ENCODE measurements around the gene MLC1. TPM values are rescaled to one million over a fixed set of nuclear protein-coding genes. Genes with fewer than 3 reads are reported as not detected.
A peak's percentile ranks its signal among the peaks of the same experiment; 100 is the strongest.

Gene MLC1
- total RNA-seq (2021; ENCODE audit: unreplicated experiment) (not detected), Bru-seq, nascent RNA (not detected), BruChase-seq, experiment 1, labeled RNA remaining after a 2-hour chase (percentile 4 among the genes with signal in this experiment), BruChase-seq, experiment 2, labeled RNA remaining after a 6-hour chase (percentile 7 among the genes with signal in this experiment)
- not detected for polyA plus RNA-seq (2012; ENCODE audit: insufficient read length)
- long read RNA-seq = 0 reads

- H3K4me3 ChIP-seq (ENCODE audit: low read depth in 2 of 2, low read length in 2 of 2) = no peak within 1 kb of the TSS
- no peaks in the 10 kb centered on the region for H3K27me3 ChIP-seq (ENCODE audit: control insufficient read depth, insufficient read depth, low read length)
- no peaks in the 10 kb centered on the region for H3K4me1 ChIP-seq (ENCODE audit: control insufficient read depth, insufficient read depth, low read length)
- TF ChIP-seq CTCF (IDR thresholded peaks at IDR 0.05) = no peak
- no peak for TF ChIP-seq TCF7L2 (IDR thresholded peaks at IDR 0.05; ENCODE audit: low read depth, low read length)
- no peak for TF ChIP-seq SIN3A (IDR thresholded peaks at IDR 0.05; ENCODE audit: borderline replicate concordance, insufficient read depth, low read depth, low read length)
- TF ChIP-seq REST (IDR thresholded peaks at IDR 0.05; ENCODE audit: insufficient read depth in 1 of 2, low read depth in 2 of 2, low read length in 1 of 2) = no peak
- TF ChIP-seq POLR2AphosphoS5 (IDR thresholded peaks at IDR 0.05; ENCODE audit: low read depth, low read length) = no peak
- H3K27ac ChIP-seq (ENCODE audit: low read length) = no peak within 1 kb of the TSS
- H3K9me3 ChIP-seq (ENCODE audit: control insufficient read depth, insufficient read depth, low read depth, low read length) = no peaks in the 10 kb centered on the region
- no TSS peak for BruUV-seq (replicated peaks)
- CTCF ChIA-PET = no interaction called here
- ATAC-seq = no peak
- intact Hi-C loops (cut with micrococcal nuclease; ENCODE audit: unreplicated experiment) = no loop called here
- H3K36me3 ChIP-seq (ENCODE audit: control insufficient read depth, insufficient read depth, low read length) = no peaks in the 10 kb centered on the region
- in situ Hi-C loops (cut with HindIII; ENCODE audit: low pct_unique_long_range_greater_than_20kb, low sequenced_read_pairs) = no loop called here
- POLR2A ChIA-PET = interaction anchor here (0.5 kb wide), 1 partner anchor 78 kb away, joined by 3 read pairs; no protein-coding TSS in a partner anchor
- no peak for DNase-seq (ENCODE audit: low read depth, low spot score)
Measured at GRCh38 chr22:50085211-50085972, at the start of gene MLC1. Gene MLC1, minus strand, starts transcription at chr22:50085426. Its CDS starts 524 bp downstream, at chr22:50084902.

- no peak for ATAC-seq
- Histone ChIP-seq H3K27me3 (ENCODE audit: control insufficient read depth, insufficient read depth, low read length) (no peaks in the 10 kb centered on the region), H3K9me3 (ENCODE audit: control insufficient read depth, insufficient read depth, low read depth, low read length) (no peaks in the 10 kb centered on the region), H3K4me3 (ENCODE audit: low read depth in 2 of 2, low read length in 2 of 2) (no peak overlapping the region), H3K4me1 (ENCODE audit: control insufficient read depth, insufficient read depth, low read length) (no peaks in the 10 kb centered on the region), H3K27ac (ENCODE audit: low read length) (no peak overlapping the region), H3K36me3 (ENCODE audit: control insufficient read depth, insufficient read depth, low read length) (no peaks in the 10 kb centered on the region)
- BruUV-seq (replicated peaks) = no TSS peak
- POLR2A ChIA-PET = no interaction called here
- CTCF ChIA-PET = no interaction called here
- DNase-seq (ENCODE audit: low read depth, low spot score) = no peak
- no peak for TF ChIP-seq POLR2AphosphoS5 (IDR thresholded peaks at IDR 0.05; ENCODE audit: low read depth, low read length)
- TF ChIP-seq CTCF (IDR thresholded peaks at IDR 0.05) = no peak
- no peak for TF ChIP-seq REST (IDR thresholded peaks at IDR 0.05; ENCODE audit: insufficient read depth in 1 of 2, low read depth in 2 of 2, low read length in 1 of 2)
- no peak for TF ChIP-seq TCF7L2 (IDR thresholded peaks at IDR 0.05; ENCODE audit: low read depth, low read length)
- no peak for TF ChIP-seq SIN3A (IDR thresholded peaks at IDR 0.05; ENCODE audit: borderline replicate concordance, insufficient read depth, low read depth, low read length)
- in situ Hi-C loops (cut with HindIII; ENCODE audit: low pct_unique_long_range_greater_than_20kb, low sequenced_read_pairs) = no loop called here
- intact Hi-C loops (cut with micrococcal nuclease; ENCODE audit: unreplicated experiment) = no loop called here
Measured at GRCh38 chr22:50134481-50134880, 49.3 kb upstream of the MLC1 start.
